ENCODE data around the gene SP7.

Gene SP7

DNA sequence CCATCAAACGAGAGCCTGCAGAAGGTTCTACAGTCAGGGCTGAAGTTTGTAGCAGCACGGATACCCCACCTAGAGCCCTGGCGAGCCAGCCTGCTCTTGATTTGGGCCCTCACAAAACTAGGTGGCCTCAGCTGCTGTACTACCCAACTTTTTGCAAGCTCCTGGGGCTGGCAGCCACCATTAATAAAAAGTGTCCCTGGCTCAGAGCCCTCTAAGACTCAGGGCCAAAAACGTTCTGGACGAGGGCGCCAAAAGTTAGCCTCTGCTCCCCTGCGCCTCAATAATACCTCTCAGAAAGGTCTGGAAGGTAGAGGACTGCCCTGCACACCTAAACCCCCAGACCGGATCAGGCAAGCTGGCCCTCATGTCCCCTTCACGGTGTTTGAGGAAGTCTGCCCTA, 49.7 kb downstream of the SP7 start:
- in situ Hi-C loops (cut with MboI; ENCODE audit: low pct_unique_long_range_greater_than_20kb, low sequenced_read_pairs, unreplicated experiment): loop anchor here (5.0 kb wide), 1 partner anchor 69 kb away; no protein-coding TSS in a partner anchor

DNA sequence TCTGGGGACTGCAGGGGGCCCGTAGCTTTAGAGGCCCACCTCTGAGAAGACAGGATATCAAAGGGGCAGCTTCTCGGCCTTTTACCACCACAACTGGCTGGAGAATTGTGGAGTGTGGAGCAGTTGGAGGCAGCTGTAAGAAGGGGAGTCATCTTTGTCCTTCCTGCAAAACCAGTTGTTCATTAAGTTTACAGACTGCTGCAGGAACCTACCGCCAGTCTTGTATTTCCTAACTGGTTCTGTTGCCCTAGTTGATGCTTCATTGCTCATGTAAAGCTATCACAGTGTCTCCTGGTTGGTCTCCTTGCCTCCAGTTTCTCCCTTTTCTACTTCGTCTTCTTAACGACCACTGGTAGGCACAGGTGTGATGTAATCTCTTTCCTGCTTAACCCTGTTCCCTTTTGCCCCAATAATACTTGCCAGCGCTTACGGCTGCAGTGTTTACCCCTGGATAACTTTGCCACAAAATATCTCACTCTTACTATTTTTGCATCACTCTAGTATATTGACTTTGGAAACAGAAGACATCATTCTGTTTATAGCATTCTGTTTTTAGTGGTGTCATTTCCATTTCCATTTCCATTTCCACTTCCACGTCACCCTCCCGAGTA, 56.2 kb downstream of the SP7 start:
- TF ChIP-seq, protein P1, sequence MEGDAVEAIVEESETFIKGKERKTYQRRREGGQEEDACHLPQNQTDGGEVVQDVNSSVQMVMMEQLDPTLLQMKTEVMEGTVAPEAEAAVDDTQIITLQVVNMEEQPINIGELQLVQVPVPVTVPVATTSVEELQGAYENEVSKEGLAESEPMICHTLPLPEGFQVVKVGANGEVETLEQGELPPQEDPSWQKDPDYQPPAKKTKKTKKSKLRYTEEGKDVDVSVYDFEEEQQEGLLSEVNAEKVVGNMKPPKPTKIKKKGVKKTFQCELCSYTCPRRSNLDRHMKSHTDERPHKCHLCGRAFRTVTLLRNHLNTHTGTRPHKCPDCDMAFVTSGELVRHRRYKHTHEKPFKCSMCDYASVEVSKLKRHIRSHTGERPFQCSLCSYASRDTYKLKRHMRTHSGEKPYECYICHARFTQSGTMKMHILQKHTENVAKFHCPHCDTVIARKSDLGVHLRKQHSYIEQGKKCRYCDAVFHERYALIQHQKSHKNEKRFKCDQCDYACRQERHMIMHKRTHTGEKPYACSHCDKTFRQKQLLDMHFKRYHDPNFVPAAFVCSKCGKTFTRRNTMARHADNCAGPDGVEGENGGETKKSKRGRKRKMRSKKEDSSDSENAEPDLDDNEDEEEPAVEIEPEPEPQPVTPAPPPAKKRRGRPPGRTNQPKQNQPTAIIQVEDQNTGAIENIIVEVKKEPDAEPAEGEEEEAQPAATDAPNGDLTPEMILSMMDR (IDR thresholded peaks at IDR 0.05; ENCODE audit: extremely low read depth, insufficient read depth, missing control alignments): no peak
- in situ Hi-C loops (cut with MboI; ENCODE audit: low pct_unique_long_range_greater_than_20kb, low sequenced_read_pairs, unreplicated experiment): no loop called here
- no peak for DNase-seq (ENCODE audit: low spot score)

More for the DNA sequence above, 49.7 kb downstream of the SP7 start:
- DNase-seq (ENCODE audit: low spot score): no peak
- TF ChIP-seq, protein P1 (IDR thresholded peaks at IDR 0.05; ENCODE audit: extremely low read depth, insufficient read depth, missing control alignments): no peak

DNA sequence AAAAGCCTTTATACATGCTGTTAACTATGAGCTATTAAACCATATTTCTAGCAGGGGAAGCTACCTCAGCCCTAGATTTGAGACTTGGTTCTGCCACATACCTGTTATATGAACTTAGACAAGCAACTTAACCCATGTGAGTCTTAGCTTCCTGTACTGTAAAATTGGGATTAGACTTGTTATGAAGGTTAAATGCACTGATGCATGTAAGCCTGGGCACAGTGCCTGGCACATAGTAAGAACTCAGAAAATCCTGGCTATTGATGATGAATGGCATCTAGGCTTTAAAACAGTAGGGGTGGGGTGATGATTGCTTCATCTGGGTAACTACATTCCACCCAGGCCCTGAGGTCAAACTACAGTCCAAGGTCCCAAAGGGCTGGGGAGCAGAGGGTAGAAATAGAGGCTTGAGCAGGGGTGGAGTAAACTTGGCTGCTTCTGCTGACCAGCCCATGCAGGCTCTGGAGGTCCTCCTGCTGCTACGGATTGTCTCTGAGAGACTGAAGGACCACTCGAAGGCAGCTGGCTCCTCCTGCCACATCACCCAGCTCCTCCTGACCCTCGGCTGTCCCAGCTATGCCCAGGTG, 56.8 kb downstream of the SP7 start:
- in situ Hi-C loops (cut with MboI; ENCODE audit: low pct_unique_long_range_greater_than_20kb, low sequenced_read_pairs, unreplicated experiment): no loop called here
- DNase-seq (ENCODE audit: low spot score): no peak
- TF ChIP-seq, protein P1 (IDR thresholded peaks at IDR 0.05; ENCODE audit: extremely low read depth, insufficient read depth, missing control alignments): no peak

DNA sequence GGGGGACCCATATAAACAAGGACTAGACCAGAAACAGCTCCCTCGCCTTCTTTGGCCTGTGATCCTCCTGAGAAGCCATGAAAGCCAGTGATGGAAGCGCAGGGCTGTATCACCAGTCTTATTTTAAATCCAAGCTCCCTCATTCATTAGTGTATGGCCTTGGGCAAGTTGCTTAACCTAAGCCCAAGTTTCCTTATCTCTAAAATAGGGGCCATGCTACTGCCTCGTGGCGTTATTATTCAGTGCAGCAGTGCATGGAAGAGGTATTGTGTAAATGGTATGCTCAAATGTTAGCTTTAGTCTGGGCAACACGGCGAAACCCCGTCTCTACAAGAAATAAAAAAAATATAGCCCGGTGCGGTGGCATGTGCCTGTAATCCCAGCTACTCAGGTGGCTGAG, 58.2 kb downstream of the SP7 start:
- DNase-seq (ENCODE audit: low spot score): no peak
- in situ Hi-C loops (cut with MboI; ENCODE audit: low pct_unique_long_range_greater_than_20kb, low sequenced_read_pairs, unreplicated experiment): no loop called here
- TF ChIP-seq, protein P1 (IDR thresholded peaks at IDR 0.05; ENCODE audit: extremely low read depth, insufficient read depth, missing control alignments): no peak
